HL-60/S4 treated with phorbol 12-myristate 13-acetate at 8.2 ng/mL for 4 days and 3 days (cell line): ENCODE data around the gene TSPAN18.

ENCODE experiments used
- in situ Hi-C: fragments of 300-500 bp; cut with MboI; formaldehyde crosslinking; loops from 2 replicates; pipeline ENCODE4 v1.15.0; 2022; ENCODE audit warnings: low sequenced_read_pairs

Gene TSPAN18

GRCh38 chr11:44819346-44819745 lies 92.6 kb downstream of the TSPAN18 start:
- in situ Hi-C loops: no loop called here

GRCh38 chr11:44822369-44822768 lies 95.6 kb downstream of the TSPAN18 start:
- in situ Hi-C loops: no loop called here

GRCh38 chr11:44823006-44823405 lies 96.2 kb downstream of the TSPAN18 start:
- in situ Hi-C loops: no loop called here

- in situ Hi-C loops: no loop called here
These were observed 97.1 kb downstream of the TSPAN18 start for GRCh38 chr11:44823868-44824267.

GRCh38 chr11:44824300-44824704 lies 97.5 kb downstream of the TSPAN18 start:
- in situ Hi-C loops: no loop called here

GRCh38 chr11:44825058-44825785 lies 98.5 kb downstream of the TSPAN18 start:
- in situ Hi-C loops: no loop called here

- in situ Hi-C loops: no loop called here
These were observed 100.3 kb downstream of the TSPAN18 start for GRCh38 chr11:44826922-44827643.

- in situ Hi-C loops: no loop called here
These were observed 101.5 kb downstream of the TSPAN18 start for GRCh38 chr11:44828296-44828695.

- in situ Hi-C loops: no loop called here
These were observed 103.1 kb downstream of the TSPAN18 start for GRCh38 chr11:44829838-44830237.

- in situ Hi-C loops: no loop called here
These were observed 105.0 kb downstream of the TSPAN18 start for GRCh38 chr11:44831605-44832394.

GRCh38 chr11:44832452-44832851 lies 105.7 kb downstream of the TSPAN18 start:
- in situ Hi-C loops: no loop called here

- in situ Hi-C loops: no loop called here
These were observed 106.6 kb downstream of the TSPAN18 start for GRCh38 chr11:44833221-44833876.

- in situ Hi-C loops: no loop called here
These were observed 107.2 kb downstream of the TSPAN18 start for GRCh38 chr11:44833877-44834452.

- in situ Hi-C loops: no loop called here
These were observed 108.1 kb downstream of the TSPAN18 start for GRCh38 chr11:44834846-44835245.

- in situ Hi-C loops: no loop called here
These were observed 108.5 kb downstream of the TSPAN18 start for GRCh38 chr11:44835296-44835695.

- in situ Hi-C loops: no loop called here
These were observed 109.2 kb downstream of the TSPAN18 start for GRCh38 chr11:44835938-44836337.

- in situ Hi-C loops: no loop called here
These were observed 110.9 kb downstream of the TSPAN18 start for GRCh38 chr11:44837661-44838060.

- in situ Hi-C loops: no loop called here
These were observed 112.8 kb downstream of the TSPAN18 start for GRCh38 chr11:44839458-44840084.

- in situ Hi-C loops: no loop called here
These were observed 113.3 kb downstream of the TSPAN18 start for GRCh38 chr11:44840085-44840478.

- in situ Hi-C loops: no loop called here
These were observed 113.9 kb downstream of the TSPAN18 start for GRCh38 chr11:44840521-44841251.
